Duodenal mucosa (tissue), 2 donors: Measurements from ENCODE around the gene SEC23IP.
"Not testable (repeated sequence)": the region's sequence is repeated elsewhere in the genome, so short reads cannot be mapped to it uniquely, and the experiment has no call there.

Source experiments
- H3K27ac ChIP-seq: one replicate; pipeline ENCODE4 v1.7.0; 2013; ENCODE audit warnings: low read depth, low read length
- H3K27me3 ChIP-seq, 2 donors: one replicate each; pipeline ENCODE4 v1.7.0; 2013; ENCODE audit warnings: low read length in 2 of 2, control low read depth in 1 of 2; ENCODE audit not compliant: insufficient read depth in 2 of 2, control insufficient read depth in 1 of 2
- H3K36me3 ChIP-seq, 2 donors: one replicate each; pipeline ENCODE4 v1.7.0; 2013; ENCODE audit warnings: low read length in 2 of 2, control low read depth in 1 of 2; ENCODE audit not compliant: insufficient read depth in 2 of 2, control insufficient read depth in 1 of 2
- H3K4me1 ChIP-seq, 2 donors: one replicate each; pipeline ENCODE4 v1.7.0; 2013; ENCODE audit warnings: low read length in 2 of 2, control low read depth in 1 of 2; ENCODE audit not compliant: insufficient read depth in 2 of 2, control insufficient read depth in 1 of 2
- H3K4me3 ChIP-seq, 2 donors: one replicate each; pipeline ENCODE4 v1.7.0; 2013; ENCODE audit warnings: low read length in 2 of 2, low read depth in 1 of 2
- H3K9ac ChIP-seq, 2 donors: one replicate each; pipeline ENCODE4 v1.7.0; 2013; ENCODE audit warnings: low read length in 2 of 2, low read depth in 1 of 2
- H3K9me3 ChIP-seq, 2 donors: one replicate each; pipeline ENCODE4 v1.7.0; 2013; ENCODE audit warnings: low read length in 2 of 2, control low read depth in 1 of 2; ENCODE audit not compliant: control insufficient read depth in 1 of 2

SEC23IP gene

GRCh38 chr10:119860866-119861607 lies 31.5 kb upstream of the SEC23IP start:
- Histone ChIP-seq H3K4me1 (peaks cover 3 to 10% of the 10 kb centered on the region in 2 donors), H3K27ac (no peak overlapping the region), H3K27me3 (no peaks in the 10 kb centered on the region), H3K9me3 (no peaks in the 10 kb centered on the region), H3K9ac (no peak overlapping the region), H3K36me3 (peaks cover 0 to 15% of the 10 kb centered on the region in 2 donors), H3K4me3 (no peak overlapping the region)

- Histone ChIP-seq H3K27ac (no peak overlapping the region), H3K4me1 (peaks cover 3 to 10% of the 10 kb centered on the region in 2 donors), H3K9me3 (no peaks in the 10 kb centered on the region), H3K9ac (no peak overlapping the region), H3K36me3 (peaks cover 0 to 6% of the 10 kb centered on the region in 2 donors), H3K4me3 (no peak overlapping the region), H3K27me3 (no peaks in the 10 kb centered on the region)
Measured at GRCh38 chr10:119862524-119862923, 30.0 kb upstream of the SEC23IP start.

- Histone ChIP-seq H3K9ac (no peak overlapping the region), H3K4me1 (peaks cover 3 to 14% of the 10 kb centered on the region in 2 donors), H3K27ac (no peak overlapping the region), H3K27me3 (no peaks in the 10 kb centered on the region), H3K4me3 (no peak overlapping the region), H3K36me3 (no peaks in the 10 kb centered on the region), H3K9me3 (no peaks in the 10 kb centered on the region)
Measured at GRCh38 chr10:119863951-119864565, 28.5 kb upstream of the SEC23IP start.

GRCh38 chr10:119865699-119866240 lies 26.8 kb upstream of the SEC23IP start:
- Histone ChIP-seq H3K36me3 (no peaks in the 10 kb centered on the region), H3K4me1 (peaks cover 8 to 14% of the 10 kb centered on the region in 2 donors), H3K27ac (no peak overlapping the region), H3K27me3 (no peaks in the 10 kb centered on the region), H3K9ac (no peak overlapping the region), H3K4me3 (no peak overlapping the region), H3K9me3 (no peaks in the 10 kb centered on the region)

- Histone ChIP-seq H3K36me3 (no peaks in the 10 kb centered on the region), H3K9me3 (no peaks in the 10 kb centered on the region), H3K4me3 (no peak overlapping the region), H3K4me1 (peaks cover 12 to 16% of the 10 kb centered on the region in 2 donors), H3K27ac (no peak overlapping the region), H3K27me3 (no peaks in the 10 kb centered on the region), H3K9ac (no peak overlapping the region)
Measured at GRCh38 chr10:119867317-119867716, 25.2 kb upstream of the SEC23IP start.

GRCh38 chr10:119869398-119869797 lies 23.1 kb upstream of the SEC23IP start:
- not testable (repeated sequence) for H3K9ac ChIP-seq, H3K9me3 ChIP-seq, H3K27me3 ChIP-seq, H3K4me3 ChIP-seq, H3K27ac ChIP-seq, H3K36me3 ChIP-seq
- peaks cover 17 to 21% of the 10 kb centered on the region in 2 donors for H3K4me1 ChIP-seq

GRCh38 chr10:119871881-119872609 lies 20.5 kb upstream of the SEC23IP start:
- Histone ChIP-seq H3K27me3 (no peaks in the 10 kb centered on the region), H3K9ac (peak overlapping the region; percentile 70 to 81), H3K36me3 (no peaks in the 10 kb centered on the region), H3K27ac (peak overlapping the region; percentile 61), H3K9me3 (no peaks in the 10 kb centered on the region), H3K4me1 (peaks cover 17 to 21% of the 10 kb centered on the region in 2 donors), H3K4me3 (peak overlapping the region; percentile 78 to 95)

GRCh38 chr10:119872610-119872859 lies 20.0 kb upstream of the SEC23IP start, which contains the start of gene MCMBP:
Gene MCMBP, minus strand, starts transcription at chr10:119872843. Its CDS starts 259 bp downstream, at chr10:119872584.
- peaks cover 17 to 21% of the 10 kb centered on the region in 2 donors for H3K4me1 ChIP-seq

GRCh38 chr10:119872860-119873681 lies 19.5 kb upstream of the SEC23IP start:
- Histone ChIP-seq H3K36me3 (no peaks in the 10 kb centered on the region), H3K4me1 (peaks cover 17 to 21% of the 10 kb centered on the region in 2 donors), H3K9ac (peak overlapping the region; percentile 62 to 76), H3K9me3 (no peaks in the 10 kb centered on the region), H3K27ac (peak overlapping the region; percentile 68), H3K27me3 (no peaks in the 10 kb centered on the region), H3K4me3 (peak overlapping the region; percentile 78 to 95)

More at GRCh38 chr10:119872610-119872859, 20.0 kb upstream of the SEC23IP start, which contains the start of gene MCMBP:
- H3K9me3 ChIP-seq = no peaks in the 10 kb centered on the region
- no peaks in the 10 kb centered on the region for H3K36me3 ChIP-seq
- peak within 1 kb of the TSS; percentile 70 to 81 for H3K9ac ChIP-seq
- H3K4me3 ChIP-seq = peak within 1 kb of the TSS; percentile 78 to 95
- H3K27ac ChIP-seq = peak within 1 kb of the TSS; percentile 68
- H3K27me3 ChIP-seq = no peaks in the 10 kb centered on the region
